ENCODE results near the gene DGKI.

Gene DGKI

GRCh38 chr7:137691566-137691965, 155.2 kb downstream of the DGKI start:
- peaks cover 7% of the 10 kb centered on the region for H3K27me3 Mint-ChIP-seq

DNA sequence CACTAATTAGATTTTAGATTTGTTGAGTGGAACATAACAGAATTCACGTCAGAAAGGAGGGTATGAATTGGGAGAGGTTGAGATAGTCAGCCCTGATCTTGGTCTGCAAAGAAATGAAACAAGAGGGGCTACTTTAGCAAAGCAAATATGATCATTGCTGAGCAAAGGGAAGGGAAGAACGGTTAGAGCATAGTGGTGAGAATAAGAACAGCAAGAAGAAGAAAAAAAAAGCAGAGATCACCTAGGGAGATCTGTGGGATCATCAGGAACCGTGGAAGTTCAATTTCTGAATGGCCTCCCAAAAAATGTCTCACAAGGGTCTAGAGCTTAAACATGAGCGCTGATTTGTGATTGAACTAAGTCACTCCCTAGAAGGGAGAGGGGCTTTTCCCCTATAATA, 156.1 kb downstream of the DGKI start:
- Mint-ChIP-seq H3K27ac (no peak overlapping the region), H3K4me3 (no peak overlapping the region), H3K27me3 (peaks cover 6% of the 10 kb centered on the region), H3K9me3 (ENCODE audit: low read depth) (no peaks in the 10 kb centered on the region), H3K36me3 (no peaks in the 10 kb centered on the region), H3K4me1 (ENCODE audit: low read depth) (no peaks in the 10 kb centered on the region)

More at GRCh38 chr7:137691566-137691965, 155.2 kb downstream of the DGKI start:
- H3K9me3 Mint-ChIP-seq (ENCODE audit: low read depth), result no peaks in the 10 kb centered on the region
- H3K4me1 Mint-ChIP-seq (ENCODE audit: low read depth), result no peaks in the 10 kb centered on the region
- no peaks in the 10 kb centered on the region for H3K36me3 Mint-ChIP-seq
- H3K27ac Mint-ChIP-seq, result no peak overlapping the region
- no peak overlapping the region for H3K4me3 Mint-ChIP-seq

DNA sequence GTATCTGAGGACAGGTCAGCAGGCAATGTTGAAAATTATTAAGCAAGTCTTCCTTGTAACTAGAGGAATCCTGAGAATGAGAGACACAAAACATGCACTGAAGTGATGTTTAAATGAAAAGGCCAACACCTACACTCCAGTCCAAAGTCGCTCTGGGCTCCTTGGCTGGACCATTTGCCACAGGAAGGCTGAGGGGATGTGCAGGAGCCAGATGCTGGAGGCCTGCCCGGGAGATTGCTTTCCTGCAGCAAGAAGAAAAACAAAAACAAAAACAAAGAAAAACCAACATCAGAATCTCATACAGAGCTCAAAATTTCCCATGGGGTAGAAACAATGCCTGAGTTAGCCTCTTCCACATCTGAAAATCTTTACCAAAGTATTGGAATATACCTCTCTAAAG, 157.0 kb downstream of the DGKI start:
- H3K9me3 Mint-ChIP-seq (ENCODE audit: low read depth), result no peaks in the 10 kb centered on the region
- H3K27me3 Mint-ChIP-seq, result peaks cover 10% of the 10 kb centered on the region
- H3K4me3 Mint-ChIP-seq, result no peak overlapping the region
- H3K27ac Mint-ChIP-seq, result no peak overlapping the region
- H3K4me1 Mint-ChIP-seq (ENCODE audit: low read depth), result no peaks in the 10 kb centered on the region
- H3K36me3 Mint-ChIP-seq, result no peaks in the 10 kb centered on the region

- H3K4me3 Mint-ChIP-seq, result no peak overlapping the region
- peaks cover 12% of the 10 kb centered on the region for H3K27me3 Mint-ChIP-seq
- no peaks in the 10 kb centered on the region for H3K4me1 Mint-ChIP-seq (ENCODE audit: low read depth)
- no peak overlapping the region for H3K27ac Mint-ChIP-seq
- no peaks in the 10 kb centered on the region for H3K36me3 Mint-ChIP-seq
- no peaks in the 10 kb centered on the region for H3K9me3 Mint-ChIP-seq (ENCODE audit: low read depth)
Observed at GRCh38 chr7:137687556-137688265, 159.1 kb downstream of the DGKI start.

DNA sequence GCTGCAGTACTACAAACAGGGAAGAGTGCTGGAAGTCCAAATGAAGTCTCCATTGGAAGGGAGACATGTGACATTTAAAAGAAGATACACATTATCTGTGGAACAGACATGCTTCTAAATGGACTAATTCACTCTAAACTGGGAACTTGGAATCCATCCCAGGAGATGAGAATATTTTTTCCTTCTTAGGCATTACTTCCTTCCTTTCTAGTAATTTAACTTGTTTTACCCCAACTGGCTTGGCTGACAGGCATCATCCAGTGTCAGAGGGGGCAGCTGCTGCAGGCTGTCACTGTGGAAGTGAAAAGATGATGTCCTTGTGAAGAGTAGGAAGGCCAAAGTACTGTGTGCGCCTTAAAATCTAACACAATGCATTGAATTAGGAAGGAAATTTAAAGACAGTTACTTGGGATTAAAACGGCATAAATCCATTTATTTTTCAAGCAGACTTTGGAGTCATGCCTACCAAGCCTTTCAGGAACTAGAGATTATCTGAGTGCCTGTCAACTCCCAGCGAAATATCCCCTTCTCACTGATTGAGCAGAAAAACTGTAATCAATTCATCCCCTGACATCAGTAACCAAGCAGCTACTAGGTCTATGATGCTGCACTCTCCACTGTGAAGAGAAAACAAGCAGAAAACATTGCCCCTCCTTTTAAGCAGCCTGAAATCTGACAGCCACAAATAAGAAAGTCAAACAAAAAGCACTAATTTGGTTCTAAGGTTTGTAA, 161.2 kb downstream of the DGKI start:
- Mint-ChIP-seq H3K4me3 (no peak overlapping the region), H3K27ac (no peak overlapping the region), H3K27me3 (peaks cover 12% of the 10 kb centered on the region), H3K9me3 (ENCODE audit: low read depth) (no peaks in the 10 kb centered on the region), H3K36me3 (no peaks in the 10 kb centered on the region), H3K4me1 (ENCODE audit: low read depth) (no peaks in the 10 kb centered on the region)

GRCh38 chr7:137684776-137685175, 162.0 kb downstream of the DGKI start:
- H3K36me3 Mint-ChIP-seq, result no peaks in the 10 kb centered on the region
- peaks cover 12% of the 10 kb centered on the region for H3K27me3 Mint-ChIP-seq
- no peak overlapping the region for H3K27ac Mint-ChIP-seq
- no peaks in the 10 kb centered on the region for H3K4me1 Mint-ChIP-seq (ENCODE audit: low read depth)
- no peaks in the 10 kb centered on the region for H3K9me3 Mint-ChIP-seq (ENCODE audit: low read depth)
- H3K4me3 Mint-ChIP-seq, result no peak overlapping the region

DNA sequence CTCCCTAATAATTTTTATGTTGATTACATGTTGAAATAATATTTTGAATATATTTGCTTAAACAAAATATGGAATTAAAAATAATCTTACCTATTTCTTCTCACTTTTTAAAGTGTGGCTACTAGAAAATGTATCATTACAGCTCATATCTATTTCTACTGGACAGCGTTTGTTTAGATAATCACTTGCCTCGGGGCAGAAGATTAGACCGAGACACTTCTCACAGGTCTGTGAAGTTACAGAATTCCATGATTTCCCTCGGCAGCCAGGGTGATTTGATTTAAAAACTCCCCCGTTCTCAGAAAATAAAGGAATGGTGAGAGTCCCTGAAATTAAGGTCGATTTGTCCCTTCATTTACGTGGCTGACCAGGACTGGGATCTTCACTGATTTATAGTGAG, 162.5 kb downstream of the DGKI start:
- Mint-ChIP-seq H3K27me3 (peaks cover 12% of the 10 kb centered on the region), H3K9me3 (ENCODE audit: low read depth) (no peaks in the 10 kb centered on the region), H3K4me1 (ENCODE audit: low read depth) (no peaks in the 10 kb centered on the region), H3K36me3 (no peaks in the 10 kb centered on the region), H3K27ac (no peak overlapping the region), H3K4me3 (no peak overlapping the region)

GRCh38 chr7:137682596-137682995, 164.2 kb downstream of the DGKI start:
- no peaks in the 10 kb centered on the region for H3K36me3 Mint-ChIP-seq
- H3K4me3 Mint-ChIP-seq, result no peak overlapping the region
- H3K4me1 Mint-ChIP-seq (ENCODE audit: low read depth), result no peaks in the 10 kb centered on the region
- H3K27ac Mint-ChIP-seq, result no peak overlapping the region
- H3K27me3 Mint-ChIP-seq, result peaks cover 10% of the 10 kb centered on the region
- H3K9me3 Mint-ChIP-seq (ENCODE audit: low read depth), result no peaks in the 10 kb centered on the region

- Mint-ChIP-seq H3K4me3 (no peak overlapping the region), H3K4me1 (ENCODE audit: low read depth) (no peaks in the 10 kb centered on the region), H3K9me3 (ENCODE audit: low read depth) (no peaks in the 10 kb centered on the region), H3K36me3 (no peaks in the 10 kb centered on the region), H3K27ac (no peak overlapping the region), H3K27me3 (peaks cover 10% of the 10 kb centered on the region)
Observed at GRCh38 chr7:137681657-137682562, 164.9 kb downstream of the DGKI start.

GRCh38 chr7:137674551-137675409, 172.0 kb downstream of the DGKI start:
- H3K27ac Mint-ChIP-seq, result no peak overlapping the region
- H3K9me3 Mint-ChIP-seq (ENCODE audit: low read depth), result no peaks in the 10 kb centered on the region
- no peaks in the 10 kb centered on the region for H3K36me3 Mint-ChIP-seq
- H3K4me3 Mint-ChIP-seq, result no peak overlapping the region
- H3K27me3 Mint-ChIP-seq, result peaks cover 10% of the 10 kb centered on the region
- H3K4me1 Mint-ChIP-seq (ENCODE audit: low read depth), result no peaks in the 10 kb centered on the region

- Mint-ChIP-seq H3K36me3 (no peaks in the 10 kb centered on the region), H3K27me3 (peaks cover 10% of the 10 kb centered on the region), H3K27ac (no peak overlapping the region), H3K9me3 (ENCODE audit: low read depth) (no peaks in the 10 kb centered on the region), H3K4me3 (no peak overlapping the region), H3K4me1 (ENCODE audit: low read depth) (no peaks in the 10 kb centered on the region)
Observed at GRCh38 chr7:137674048-137674447, 172.7 kb downstream of the DGKI start.

GRCh38 chr7:137671920-137672319, 174.9 kb downstream of the DGKI start:
- H3K36me3 Mint-ChIP-seq, result no peaks in the 10 kb centered on the region
- H3K27me3 Mint-ChIP-seq, result peaks cover 10% of the 10 kb centered on the region
- no peak overlapping the region for H3K4me3 Mint-ChIP-seq
- no peaks in the 10 kb centered on the region for H3K9me3 Mint-ChIP-seq (ENCODE audit: low read depth)
- H3K4me1 Mint-ChIP-seq (ENCODE audit: low read depth), result no peaks in the 10 kb centered on the region
- no peak overlapping the region for H3K27ac Mint-ChIP-seq

DNA sequence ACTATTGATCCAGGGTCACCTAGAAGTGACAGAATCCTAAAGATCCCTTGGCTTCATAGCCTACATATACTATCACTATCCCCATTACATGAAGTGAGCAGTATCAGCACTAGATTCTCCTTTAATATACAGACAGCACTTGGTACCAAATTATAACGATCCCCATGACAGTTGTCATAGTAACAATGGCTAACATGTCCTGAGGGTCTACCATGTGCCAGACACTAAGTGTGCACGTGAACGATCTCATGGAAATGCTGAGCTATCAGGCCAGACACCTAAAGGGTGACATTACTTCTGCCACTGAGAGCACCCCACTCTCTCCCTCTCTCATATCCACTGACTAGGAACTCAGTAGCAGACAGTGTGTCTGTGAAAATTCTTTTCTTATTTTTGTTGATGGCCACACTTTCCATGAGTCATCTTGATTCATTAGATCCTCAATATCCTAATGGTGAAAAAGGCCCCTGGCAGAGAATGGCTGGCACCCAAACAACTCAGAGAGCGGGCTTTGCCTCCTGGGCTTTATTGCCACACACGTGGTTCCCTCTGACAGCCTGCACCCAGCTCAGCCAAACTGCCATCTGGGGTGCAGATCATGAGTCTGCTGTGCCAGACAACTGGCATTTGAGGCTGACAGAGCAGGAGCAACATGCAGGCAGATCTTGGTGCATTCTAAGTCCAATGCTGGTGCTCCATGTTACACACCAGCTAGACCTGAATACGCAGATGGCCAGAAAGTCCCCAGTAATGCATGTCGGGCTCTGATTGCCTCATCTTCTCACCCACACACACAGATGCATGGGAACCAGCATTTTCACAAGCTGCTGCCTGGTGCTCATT, 176.3 kb downstream of the DGKI start:
- Mint-ChIP-seq H3K27me3 (peaks cover 5% of the 10 kb centered on the region), H3K9me3 (ENCODE audit: low read depth) (no peaks in the 10 kb centered on the region), H3K4me1 (ENCODE audit: low read depth) (no peaks in the 10 kb centered on the region), H3K27ac (no peak overlapping the region), H3K4me3 (no peak overlapping the region), H3K36me3 (no peaks in the 10 kb centered on the region)

DNA sequence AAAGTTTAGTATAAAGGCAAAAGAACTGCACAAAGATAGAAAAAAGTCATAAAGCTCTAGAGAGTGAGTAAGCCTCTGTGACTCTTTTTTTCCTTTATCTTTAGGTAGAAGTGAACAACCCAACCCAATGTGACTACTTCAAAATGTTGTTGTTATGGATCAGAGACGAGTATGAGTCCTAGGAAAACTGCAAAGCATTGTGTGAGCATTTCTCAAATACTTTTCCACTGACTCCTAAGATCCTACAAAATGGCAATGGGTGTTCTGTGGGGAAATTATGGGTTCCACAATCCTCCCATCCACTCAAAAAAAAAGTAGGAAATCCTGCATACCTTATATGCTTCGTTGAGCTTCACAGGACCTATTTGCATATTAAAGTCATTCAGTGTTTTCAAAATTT, 177.1 kb downstream of the DGKI start:
- Mint-ChIP-seq H3K4me3 (no peak overlapping the region), H3K36me3 (no peaks in the 10 kb centered on the region), H3K4me1 (ENCODE audit: low read depth) (no peaks in the 10 kb centered on the region), H3K9me3 (ENCODE audit: low read depth) (no peaks in the 10 kb centered on the region), H3K27ac (no peak overlapping the region), H3K27me3 (peaks cover 5% of the 10 kb centered on the region)

All from activated naive CD8-positive, alpha-beta T cell (primary cell).